Duodenal mucosa (tissue), 2 donors: ENCODE data around the gene TMEM254.
A peak's percentile ranks its signal among the peaks of the same experiment; 100 is the strongest.
"Not testable (repeated sequence)": the region's sequence is repeated elsewhere in the genome, so short reads cannot be mapped to it uniquely, and the experiment has no call there.

Experiments
- H3K27ac ChIP-seq: one replicate; pipeline ENCODE4 v1.7.0; 2013; ENCODE audit warnings: low read depth, low read length
- H3K27me3 ChIP-seq, 2 donors: one replicate each; pipeline ENCODE4 v1.7.0; 2013; ENCODE audit warnings: low read length in 2 of 2, control low read depth in 1 of 2; ENCODE audit not compliant: insufficient read depth in 2 of 2, control insufficient read depth in 1 of 2
- H3K36me3 ChIP-seq, 2 donors: one replicate each; pipeline ENCODE4 v1.7.0; 2013; ENCODE audit warnings: low read length in 2 of 2, control low read depth in 1 of 2; ENCODE audit not compliant: insufficient read depth in 2 of 2, control insufficient read depth in 1 of 2
- H3K4me1 ChIP-seq, 2 donors: one replicate each; pipeline ENCODE4 v1.7.0; 2013; ENCODE audit warnings: low read length in 2 of 2, control low read depth in 1 of 2; ENCODE audit not compliant: insufficient read depth in 2 of 2, control insufficient read depth in 1 of 2
- H3K4me3 ChIP-seq, 2 donors: one replicate each; pipeline ENCODE4 v1.7.0; 2013; ENCODE audit warnings: low read length in 2 of 2, low read depth in 1 of 2
- H3K9ac ChIP-seq, 2 donors: one replicate each; pipeline ENCODE4 v1.7.0; 2013; ENCODE audit warnings: low read length in 2 of 2, low read depth in 1 of 2
- H3K9me3 ChIP-seq, 2 donors: one replicate each; pipeline ENCODE4 v1.7.0; 2013; ENCODE audit warnings: low read length in 2 of 2, control low read depth in 1 of 2; ENCODE audit not compliant: control insufficient read depth in 1 of 2

The TMEM254 gene

GRCh38 chr10:80078448-80079311 lies at the start of gene TMEM254:
Gene TMEM254 (plus strand): TSS chr10:80078665. CDS start chr10:80078700, 35 bp downstream.
- Histone ChIP-seq H3K36me3 (no peaks in the 10 kb centered on the region), H3K4me1 (peaks cover 14 to 22% of the 10 kb centered on the region in 2 donors), H3K9me3 (no peaks in the 10 kb centered on the region), H3K9ac (peak within 1 kb of the TSS; percentile 81 to 87), H3K27me3 (no peaks in the 10 kb centered on the region), H3K27ac (peak within 1 kb of the TSS; percentile 87), H3K4me3 (peak within 1 kb of the TSS; percentile 84 to 94)

GRCh38 chr10:80029205-80029604 lies 49.3 kb upstream of the TMEM254 start:
- H3K4me1 ChIP-seq, result not testable (repeated sequence)

GRCh38 chr10:80029865-80030264 lies 48.6 kb upstream of the TMEM254 start:
- H3K9me3 ChIP-seq, H3K4me1 ChIP-seq, H3K36me3 ChIP-seq, H3K9ac ChIP-seq, H3K27ac ChIP-seq, H3K27me3 ChIP-seq, H3K4me3 ChIP-seq: not testable (repeated sequence)

More at GRCh38 chr10:80029205-80029604, 49.3 kb upstream of the TMEM254 start:
- H3K27me3 ChIP-seq, H3K9me3 ChIP-seq, H3K36me3 ChIP-seq, H3K9ac ChIP-seq, H3K27ac ChIP-seq, H3K4me3 ChIP-seq: not testable (repeated sequence)

GRCh38 chr10:80032503-80032902 lies 46.0 kb upstream of the TMEM254 start:
- no peaks in the 10 kb centered on the region for H3K4me1 ChIP-seq
- H3K4me3 ChIP-seq, result no peak overlapping the region
- no peak overlapping the region for H3K27ac ChIP-seq
- H3K36me3 ChIP-seq, result no peaks in the 10 kb centered on the region
- no peaks in the 10 kb centered on the region for H3K27me3 ChIP-seq
- H3K9ac ChIP-seq, result no peak overlapping the region
- no peaks in the 10 kb centered on the region for H3K9me3 ChIP-seq

GRCh38 chr10:80034766-80035165 lies 43.7 kb upstream of the TMEM254 start:
- not testable (repeated sequence) for H3K36me3 ChIP-seq, H3K9ac ChIP-seq, H3K9me3 ChIP-seq, H3K4me1 ChIP-seq, H3K4me3 ChIP-seq, H3K27me3 ChIP-seq, H3K27ac ChIP-seq

GRCh38 chr10:80035430-80035829 lies 43.0 kb upstream of the TMEM254 start:
- H3K27ac ChIP-seq, H3K4me1 ChIP-seq, H3K4me3 ChIP-seq, H3K36me3 ChIP-seq, H3K27me3 ChIP-seq, H3K9me3 ChIP-seq, H3K9ac ChIP-seq: not testable (repeated sequence)

GRCh38 chr10:80036921-80037500 lies 41.5 kb upstream of the TMEM254 start:
- H3K9ac ChIP-seq, H3K27ac ChIP-seq, H3K9me3 ChIP-seq, H3K27me3 ChIP-seq, H3K4me3 ChIP-seq, H3K36me3 ChIP-seq, H3K4me1 ChIP-seq: not testable (repeated sequence)

- H3K27ac ChIP-seq, H3K9me3 ChIP-seq, H3K9ac ChIP-seq, H3K4me1 ChIP-seq, H3K4me3 ChIP-seq, H3K36me3 ChIP-seq, H3K27me3 ChIP-seq: not testable (repeated sequence)
These were observed 40.2 kb upstream of the TMEM254 start for GRCh38 chr10:80038226-80038625.

GRCh38 chr10:80041162-80041561 lies 37.3 kb upstream of the TMEM254 start:
- H3K9me3 ChIP-seq, result no peaks in the 10 kb centered on the region
- no peak overlapping the region for H3K4me3 ChIP-seq
- no peak overlapping the region for H3K9ac ChIP-seq
- no peak overlapping the region for H3K27ac ChIP-seq
- H3K27me3 ChIP-seq, result no peaks in the 10 kb centered on the region
- H3K4me1 ChIP-seq, result no peaks in the 10 kb centered on the region
- no peaks in the 10 kb centered on the region for H3K36me3 ChIP-seq

- H3K9ac ChIP-seq, H3K27ac ChIP-seq, H3K27me3 ChIP-seq, H3K9me3 ChIP-seq, H3K4me3 ChIP-seq, H3K36me3 ChIP-seq, H3K4me1 ChIP-seq: not testable (repeated sequence)
These were observed 33.5 kb upstream of the TMEM254 start for GRCh38 chr10:80044935-80045334.
